ENCODE measurements around the gene OR2J2. TPM values are rescaled to one million over a fixed set of nuclear protein-coding genes. Genes with fewer than 3 reads are reported as not detected.
"Not testable (repeated sequence)": the region's sequence is repeated elsewhere in the genome, so short reads cannot be mapped to it uniquely, and the experiment has no call there.

Gene OR2J2
- polyA plus RNA-seq (ENCODE audit: insufficient read length in 10 of 10), result under 1 TPM in 1 of 10 donors, not detected in 9; 0.18 TPM
- long read RNA-seq, donor 1, result 0 reads
- long read RNA-seq, donor 2, result 0 reads
- long read RNA-seq, donor 3, result 0 reads
- long read RNA-seq, donor 4, result 0 reads
- long read RNA-seq, donor 5, result 0 reads
- long read RNA-seq, donor 6, result 0 reads
- long read RNA-seq, donor 7, result 0 reads
- long read RNA-seq, donor 8, result 0 reads
- long read RNA-seq, donor 9, result 0 reads

DNA sequence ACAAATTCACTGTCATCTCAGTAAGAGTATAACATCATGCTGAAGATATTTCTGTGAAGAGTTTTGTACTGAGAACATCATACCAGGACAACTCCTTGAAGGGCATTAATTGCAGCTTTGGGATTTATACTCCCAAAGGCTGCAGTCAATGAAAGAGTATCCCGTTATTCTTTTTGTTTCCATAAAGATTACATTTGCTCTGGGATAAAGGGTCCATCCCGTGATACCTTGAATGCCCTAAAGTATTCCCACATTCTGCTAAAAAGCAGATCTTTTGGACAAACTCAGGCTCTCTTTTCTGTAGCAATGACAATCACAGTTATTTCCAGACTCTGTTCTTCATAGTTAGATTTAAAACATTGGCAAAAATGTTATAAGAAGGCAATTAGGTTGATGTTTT lies at the start of gene OR2J2:
Gene OR2J2, plus strand, starts transcription at position 301 of the 400 bp plus-strand sequence. CDS start 2,729 bp downstream, outside the sequence.
- not testable (repeated sequence) for DNase-seq

DNA sequence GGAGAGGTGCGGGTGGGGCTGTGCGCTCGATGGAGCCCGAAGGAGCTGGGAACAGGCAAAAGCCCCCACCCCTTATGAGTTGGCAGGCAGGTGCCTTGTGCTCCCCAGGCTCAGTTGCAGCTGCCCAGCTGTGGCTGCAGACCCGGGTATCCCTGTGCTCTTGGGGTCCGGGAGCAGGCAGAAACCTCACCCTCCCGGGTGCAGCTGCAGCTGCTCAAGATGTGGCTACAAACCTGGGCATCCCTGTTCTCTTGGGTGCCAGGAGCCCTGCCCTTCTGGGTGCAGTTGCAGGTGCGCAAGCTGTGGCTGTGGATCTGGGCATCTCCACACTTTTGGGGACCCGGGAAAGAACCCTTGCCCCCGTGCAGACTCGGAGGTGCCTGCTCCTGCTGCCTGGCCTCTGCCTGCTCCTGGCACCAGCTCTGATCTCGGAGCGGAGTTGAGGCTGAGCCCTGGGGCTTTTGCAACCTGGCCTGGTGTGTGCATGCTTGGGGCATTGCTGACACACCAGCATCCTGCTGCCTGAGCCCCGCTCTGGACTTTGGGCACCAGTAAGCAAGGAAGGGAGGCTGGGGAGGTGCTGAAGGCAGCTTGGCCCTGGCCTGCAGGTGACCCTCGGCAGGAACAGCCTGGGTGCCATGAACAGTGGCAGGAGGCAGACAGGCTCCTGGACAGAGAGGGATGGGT lies 41.2 kb upstream of the OR2J2 start:
- DNase-seq, result no peak

DNA sequence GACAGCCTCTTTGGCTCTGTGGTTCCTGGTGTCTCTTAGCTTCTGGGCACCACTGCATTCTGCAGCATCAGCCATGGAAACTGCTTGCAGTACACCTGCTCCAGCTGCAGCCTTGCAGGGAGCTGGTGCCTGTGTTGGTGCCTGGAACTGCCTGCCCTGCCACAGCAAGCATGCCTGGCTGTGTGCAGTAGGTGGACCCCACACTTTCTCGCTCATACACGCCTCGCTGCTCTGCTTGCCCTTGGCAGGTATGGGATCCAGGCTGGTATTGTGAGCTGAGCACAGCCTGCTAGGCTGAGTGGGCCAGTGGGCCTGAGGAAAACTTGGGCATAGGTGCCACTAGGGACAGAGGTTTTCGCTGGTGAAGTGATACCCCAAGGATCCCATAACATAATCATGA lies 40.1 kb upstream of the OR2J2 start:
- no peak for DNase-seq

DNA sequence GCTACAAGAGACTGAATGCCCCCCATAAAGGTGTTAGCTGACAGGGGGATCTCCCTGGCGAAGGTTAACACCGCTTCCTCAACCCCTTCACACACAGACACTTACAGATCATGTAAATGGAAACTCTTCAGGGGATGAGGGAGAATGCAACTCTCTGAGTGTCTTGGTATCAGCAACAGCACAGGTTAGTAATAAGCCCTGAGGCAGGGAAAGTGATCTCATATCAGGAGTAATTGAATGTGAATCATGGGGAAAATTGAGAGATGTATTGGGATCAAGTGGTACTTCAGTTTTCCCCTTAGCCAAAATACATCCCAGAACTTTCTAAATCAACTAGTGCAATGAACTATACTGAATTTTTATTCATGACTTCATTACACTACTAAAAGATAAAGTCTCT lies 39.0 kb upstream of the OR2J2 start:
- no peak for DNase-seq

DNA sequence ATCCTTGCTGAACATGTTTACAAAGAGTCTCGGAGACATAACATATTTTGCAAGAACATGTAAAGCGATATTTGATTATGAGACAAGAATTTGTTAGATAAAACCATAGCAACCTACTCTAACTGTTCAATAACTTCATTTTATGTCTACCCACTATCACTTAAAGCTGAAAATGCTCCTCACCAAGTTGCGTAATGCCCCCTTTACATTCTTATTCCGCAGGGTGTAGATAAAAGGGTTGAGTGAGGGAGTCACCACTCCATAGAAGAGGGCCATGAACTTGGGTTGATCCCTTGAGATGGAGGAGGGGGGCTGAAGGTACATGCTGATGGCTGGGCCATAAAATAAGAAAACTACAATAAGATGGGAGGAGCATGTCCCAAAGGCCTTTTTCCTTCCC lies 33.0 kb upstream of the OR2J2 start:
- DNase-seq, result no peak

DNA sequence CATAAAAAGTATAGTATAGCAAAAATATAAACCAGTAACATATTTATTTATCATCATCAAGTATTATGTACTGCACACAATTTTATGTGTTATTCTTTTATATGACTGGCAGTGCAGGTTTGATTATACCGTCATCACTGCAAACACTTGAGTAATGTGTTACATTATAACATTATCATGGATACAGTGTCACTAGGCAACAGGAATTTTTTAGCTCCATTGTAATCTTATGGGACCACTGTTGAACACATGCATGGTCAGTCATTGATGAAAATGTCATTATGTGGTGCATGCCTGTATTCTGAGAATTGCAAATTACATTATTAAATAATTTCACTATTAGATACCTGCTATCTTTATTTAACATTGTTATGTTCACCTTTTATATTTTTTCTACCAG lies 29.1 kb upstream of the OR2J2 start:
- no peak for DNase-seq

DNA sequence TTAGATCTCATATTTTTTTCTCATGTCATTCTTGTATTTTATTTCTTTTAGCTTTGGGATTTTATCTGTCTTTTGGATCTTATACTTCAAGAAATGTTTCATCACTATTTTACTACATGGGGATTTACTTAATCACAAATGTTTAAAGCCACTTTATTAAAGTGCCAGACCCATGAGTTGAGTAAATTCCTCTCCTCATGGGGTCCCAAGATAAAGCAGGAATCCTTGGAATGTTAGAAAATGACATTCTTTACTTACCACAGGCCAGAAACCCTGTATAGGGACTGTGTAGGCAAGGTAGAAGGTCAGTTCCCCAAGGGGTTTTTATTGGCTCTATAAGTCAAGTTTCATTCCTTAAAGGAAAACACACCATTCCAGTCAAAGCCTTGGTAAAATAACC lies 28.4 kb upstream of the OR2J2 start:
- no peak for DNase-seq

DNA sequence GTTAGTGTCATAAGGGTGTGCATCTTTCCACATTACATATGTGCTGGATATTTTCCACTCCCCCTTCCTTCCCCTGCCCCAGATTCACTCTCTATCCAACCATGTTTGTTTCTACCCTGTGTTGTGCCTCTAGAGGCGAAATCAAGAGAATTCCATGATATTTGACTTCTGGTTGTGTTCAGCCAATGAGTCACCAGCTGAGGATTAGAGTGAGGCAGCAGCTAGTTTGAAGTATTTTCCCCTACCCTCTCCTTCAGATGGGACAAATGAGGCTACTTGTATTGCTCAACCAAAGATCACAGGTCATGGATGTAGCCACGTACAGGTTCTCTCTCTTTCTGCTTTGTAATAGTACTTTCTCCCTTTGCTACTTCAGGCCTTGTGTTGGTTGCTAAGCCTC lies 24.5 kb upstream of the OR2J2 start:
- no peak for DNase-seq

DNA sequence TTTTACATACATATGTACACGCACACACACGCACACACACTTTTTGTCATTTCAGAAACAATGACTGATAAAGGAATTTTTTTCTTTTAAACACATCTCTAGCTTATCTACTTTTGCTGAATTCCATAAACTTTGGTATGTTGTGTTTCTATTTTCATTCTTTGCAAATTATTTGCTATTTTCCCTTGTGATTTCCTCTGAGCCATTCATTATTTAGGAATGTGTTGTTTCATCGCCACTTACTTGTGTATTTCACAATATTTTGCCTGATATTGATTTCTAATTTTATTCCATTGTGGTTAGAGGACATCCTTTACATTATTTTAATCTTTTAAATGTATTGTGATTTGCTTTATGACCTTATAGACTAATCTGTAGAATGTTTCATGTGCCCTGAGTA lies 23.6 kb upstream of the OR2J2 start:
- DNase-seq, result no peak

DNA sequence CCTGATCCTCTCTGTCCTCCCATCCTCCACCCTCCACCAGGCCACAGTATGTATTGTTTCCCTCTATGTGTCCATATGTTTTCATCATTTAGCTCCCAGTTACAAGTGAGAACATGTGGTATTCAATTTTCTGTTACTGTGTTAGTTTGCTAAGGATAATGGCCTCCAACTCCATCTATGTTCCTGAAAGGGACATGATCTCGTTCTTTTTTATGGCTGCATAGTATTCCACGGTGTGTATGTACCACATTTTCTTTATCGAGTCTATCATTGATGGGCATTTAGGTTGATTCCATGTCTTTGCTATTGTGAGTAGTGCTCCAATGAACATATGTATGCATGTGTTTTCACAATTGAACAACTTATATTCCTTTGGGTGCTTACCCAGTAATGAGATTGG lies 21.3 kb upstream of the OR2J2 start:
- DNase-seq, result not testable (repeated sequence)

DNA sequence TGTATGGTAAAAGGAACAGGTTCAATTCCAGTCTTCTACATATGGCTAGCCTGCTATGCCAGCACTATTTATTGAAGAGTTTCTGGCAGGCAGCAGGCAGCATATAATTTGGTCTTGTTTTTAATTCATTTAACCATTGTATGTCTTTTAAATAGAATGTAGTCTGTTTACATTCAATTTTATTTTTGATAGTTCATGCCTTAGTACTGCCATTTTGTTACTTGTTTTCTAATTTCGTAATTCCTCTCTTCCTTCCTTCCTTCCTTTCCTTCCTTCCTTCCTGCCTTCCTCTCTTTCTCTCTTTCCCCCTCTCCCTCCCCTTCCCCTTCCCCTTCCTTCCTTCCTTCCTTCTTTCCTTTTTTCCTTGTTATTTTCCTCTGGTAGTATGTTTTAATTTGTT lies 17.6 kb upstream of the OR2J2 start:
- no peak for DNase-seq

DNA sequence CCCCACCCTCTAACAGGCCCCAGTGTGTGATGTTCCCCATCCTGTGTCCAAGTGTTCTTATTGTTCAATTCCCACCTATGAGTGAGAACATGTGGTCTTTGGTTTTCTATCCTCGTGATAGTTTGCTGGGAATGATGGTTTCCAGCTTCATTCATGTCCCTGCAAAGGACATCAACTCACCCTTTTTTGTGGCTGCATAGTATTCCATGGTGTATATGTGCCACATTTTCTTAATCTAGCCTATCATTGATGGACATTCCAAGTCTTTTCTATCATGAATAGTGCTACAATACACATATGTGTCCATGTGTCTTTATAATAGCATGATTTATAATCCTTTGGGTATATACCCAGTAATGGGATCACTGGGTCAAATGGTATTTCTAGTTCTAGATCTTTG lies 15.5 kb upstream of the OR2J2 start:
- DNase-seq, result not testable (repeated sequence)

DNA sequence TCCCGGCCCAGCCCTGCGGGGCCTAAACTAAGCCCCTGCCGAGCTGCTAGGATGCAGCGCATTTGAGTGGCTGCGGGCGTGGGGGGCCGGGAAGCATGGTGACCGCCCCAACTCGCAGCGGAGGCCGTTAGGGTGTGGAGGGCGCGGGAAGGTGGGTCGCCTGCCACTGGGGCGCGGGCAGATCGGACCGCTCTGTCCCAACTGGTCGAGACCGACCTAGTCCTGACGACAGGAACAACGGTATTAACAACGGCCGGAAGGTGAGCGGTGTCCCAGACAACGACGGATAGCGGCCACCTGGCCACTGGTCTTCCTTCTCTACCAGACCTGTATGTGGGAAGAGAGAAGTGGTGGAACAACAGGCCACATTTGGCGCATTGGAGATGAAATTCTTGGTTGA lies 10.8 kb upstream of the OR2J2 start:
- DNase-seq, result not testable (repeated sequence)

DNA sequence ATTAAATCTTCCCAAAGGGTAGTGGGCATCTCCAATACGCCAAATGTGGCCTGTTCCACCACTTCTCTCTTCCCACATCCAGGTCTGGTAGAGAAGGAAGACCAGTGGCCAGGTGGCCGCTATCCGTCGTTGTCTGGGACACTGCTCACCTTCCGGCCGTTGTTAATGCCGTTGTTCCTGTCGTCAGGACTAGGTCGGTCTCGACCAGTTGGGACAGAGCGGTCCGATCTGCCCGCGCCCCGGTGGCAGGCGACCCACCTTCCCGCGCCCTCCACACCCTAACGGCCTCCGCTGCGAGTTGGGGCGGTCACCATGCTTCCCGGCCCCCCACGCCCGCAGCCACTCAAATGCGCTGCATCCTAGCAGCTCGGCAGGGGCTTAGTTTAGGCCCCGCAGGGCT lies 5.1 kb upstream of the OR2J2 start:
- DNase-seq, result not testable (repeated sequence)

DNA sequence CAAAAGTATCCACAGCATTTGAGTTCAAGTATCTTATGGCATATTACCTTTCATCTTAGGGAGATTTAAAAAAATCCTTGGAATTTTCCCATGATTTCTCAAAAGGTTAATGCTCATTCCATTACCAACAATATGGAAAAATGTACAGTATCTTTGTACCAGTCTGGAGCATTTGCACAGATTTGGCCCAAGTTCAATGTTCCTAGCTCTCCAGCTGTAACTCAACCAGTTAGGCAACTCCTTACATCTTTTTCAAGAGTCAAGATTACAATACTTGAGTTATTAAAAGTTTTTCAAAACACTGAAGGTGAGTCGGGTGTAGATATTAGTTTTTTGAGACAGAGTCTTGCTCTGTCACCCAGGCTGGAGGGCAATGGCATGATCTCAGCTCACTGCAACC lies 1.0 kb downstream of the OR2J2 start:
- no peak for DNase-seq

DNA sequence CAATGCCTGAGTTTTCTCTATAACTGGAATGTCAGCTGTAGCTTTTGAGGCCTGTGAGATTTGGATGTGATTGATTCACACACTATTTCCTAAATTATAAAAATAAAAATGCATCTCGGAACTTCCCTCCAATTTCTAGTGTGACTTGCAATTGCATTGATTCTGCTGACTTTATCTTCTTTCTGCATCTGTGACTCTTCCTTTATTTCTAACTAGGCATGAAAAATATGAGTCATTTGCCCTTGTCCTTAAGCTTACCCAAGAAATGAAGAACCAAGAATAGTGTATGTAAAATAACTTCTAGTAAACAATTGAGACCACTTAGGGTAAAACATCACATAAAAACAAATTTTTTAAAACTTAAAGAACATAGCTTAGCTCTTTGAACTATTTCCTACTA lies 12.9 kb downstream of the OR2J2 start:
- DNase-seq, result no peak

DNA sequence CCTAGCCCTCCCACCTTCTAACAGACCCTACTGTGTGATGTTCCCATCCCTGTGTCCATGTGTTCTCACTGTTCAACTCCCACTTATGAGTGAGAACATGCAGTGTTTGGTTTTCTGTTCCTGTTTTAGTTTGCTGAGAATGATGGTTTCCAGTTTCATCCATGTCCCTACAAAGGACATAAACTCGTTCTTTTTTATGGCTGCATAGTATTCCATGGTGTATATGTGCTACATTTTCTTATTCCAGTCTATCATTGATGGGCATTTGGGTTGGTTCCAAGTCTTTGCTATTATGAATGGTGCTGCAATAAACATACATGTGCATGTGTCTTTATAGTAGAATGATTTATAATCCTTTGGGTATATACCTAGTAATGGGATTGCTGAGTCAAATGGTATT lies 18.0 kb downstream of the OR2J2 start:
- not testable (repeated sequence) for DNase-seq

DNA sequence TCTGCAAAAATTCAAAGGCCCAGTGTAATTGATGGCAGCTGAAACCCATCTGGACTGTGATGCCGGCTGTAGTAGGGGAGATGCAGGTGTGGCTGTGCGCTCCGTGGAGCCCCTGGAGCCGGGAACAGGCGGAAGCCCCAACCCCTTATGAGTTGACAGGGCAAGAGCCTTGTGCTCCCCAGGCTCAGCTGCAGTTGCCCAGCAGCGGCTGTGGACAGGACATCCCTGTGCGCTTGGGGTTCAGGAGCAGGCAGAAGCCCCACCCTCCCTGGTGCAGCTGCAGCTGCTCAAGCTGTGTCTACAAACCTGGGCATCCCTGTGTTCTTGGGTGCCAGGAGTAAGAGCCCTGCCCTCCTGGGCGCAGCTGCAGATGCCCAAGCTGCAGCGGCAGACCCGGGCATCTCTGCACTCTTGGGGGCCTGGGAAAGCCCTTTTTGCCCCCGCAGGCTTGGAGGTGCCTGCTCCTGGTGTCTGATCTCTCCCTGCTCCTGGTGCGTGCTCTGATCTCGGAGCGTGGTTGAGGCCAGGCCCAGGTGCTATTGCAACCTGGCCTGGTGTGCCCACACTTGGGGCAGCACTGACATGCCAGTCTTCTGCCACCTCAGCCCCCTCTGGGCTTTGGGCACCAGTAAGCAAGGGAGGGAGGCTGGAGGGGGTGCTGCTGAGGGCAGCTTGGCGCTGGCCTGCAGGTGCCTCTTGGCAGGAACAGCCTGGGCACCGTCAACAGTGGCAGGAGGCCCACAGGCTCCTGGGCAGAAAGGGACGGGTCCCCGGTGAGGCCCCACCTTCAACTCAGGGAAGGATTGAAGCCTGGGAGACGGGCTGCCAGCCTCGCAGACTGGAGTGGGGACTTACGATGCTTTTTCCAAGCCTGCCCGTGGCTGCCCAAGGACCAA lies 30.3 kb downstream of the OR2J2 start:
- no peak for DNase-seq

DNA sequence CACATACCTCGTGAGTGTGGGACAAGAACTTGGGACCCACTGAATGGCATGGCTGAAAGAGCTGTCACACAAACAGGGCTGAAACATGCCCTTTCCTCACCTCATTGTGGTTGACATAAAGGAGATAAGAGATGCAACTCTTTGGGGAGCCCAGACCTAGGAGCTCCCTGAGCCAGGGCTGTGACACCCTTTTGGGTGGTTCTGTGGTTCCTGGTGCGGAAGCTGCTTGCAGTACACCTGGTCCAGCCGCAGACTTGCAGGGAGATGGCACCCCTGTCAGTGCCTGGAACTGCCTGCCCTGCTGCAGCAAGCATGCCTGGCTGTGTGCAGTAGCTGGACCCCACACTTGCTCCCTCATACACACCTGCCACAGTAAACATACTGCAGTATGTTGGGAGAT lies 31.3 kb downstream of the OR2J2 start:
- no peak for DNase-seq

DNA sequence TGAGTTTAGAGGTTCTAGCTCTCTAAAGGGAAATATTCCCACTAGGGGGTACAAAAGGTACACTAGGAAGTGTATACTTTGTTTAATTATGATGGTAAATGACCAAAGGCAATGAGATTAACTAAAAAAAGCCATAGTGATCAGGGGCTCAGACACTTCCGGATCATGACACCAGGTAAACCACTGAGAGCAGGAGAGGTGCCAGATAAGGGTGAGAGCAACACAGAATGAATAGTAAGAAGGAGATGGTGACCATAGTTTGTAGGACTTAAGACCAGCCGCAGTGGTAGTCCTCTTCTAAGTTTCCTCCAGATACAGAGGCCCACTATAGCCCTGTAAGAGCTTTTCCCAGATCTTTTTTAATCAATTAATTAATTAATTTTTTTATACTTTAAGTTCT lies 40.8 kb downstream of the OR2J2 start:
- no peak for DNase-seq

DNA sequence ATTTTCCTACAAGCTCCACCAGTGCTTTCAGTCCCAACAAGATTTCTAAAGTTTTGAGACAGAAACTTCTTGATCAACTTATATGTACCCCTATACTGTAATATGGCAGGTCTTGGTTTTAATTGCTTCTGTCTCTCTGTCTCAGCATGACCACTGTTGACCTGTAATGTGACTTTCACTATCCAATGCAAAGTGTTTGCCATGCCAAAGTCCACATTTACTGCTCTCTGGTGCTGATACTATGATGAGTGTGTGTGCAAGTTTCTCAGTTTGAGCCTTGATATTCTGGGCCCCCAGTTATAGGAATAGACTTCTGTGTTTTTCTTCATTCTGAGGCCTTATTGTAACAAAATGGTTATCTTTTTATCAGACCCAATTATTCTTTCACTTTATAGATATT lies 45.8 kb downstream of the OR2J2 start:
- no peak for DNase-seq

DNA sequence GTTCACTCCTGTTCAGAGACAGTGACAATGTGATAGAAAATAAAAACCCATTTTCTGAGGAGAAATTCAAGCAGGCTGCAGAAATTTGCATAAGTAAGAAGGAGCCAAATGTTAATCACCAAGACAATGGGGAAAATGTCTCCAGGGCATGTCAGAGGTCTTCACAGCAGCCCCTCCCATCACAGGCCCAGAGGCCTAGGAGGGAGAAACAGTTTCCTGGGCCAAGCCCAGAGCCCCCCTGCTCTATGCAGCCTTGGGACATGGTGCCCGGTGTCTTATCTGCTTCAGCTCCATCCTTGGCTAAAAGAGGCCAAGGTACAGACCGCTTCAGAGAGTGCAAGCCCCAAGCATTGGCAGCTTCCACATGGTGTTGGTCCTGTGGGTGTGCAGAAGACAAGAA lies 46.5 kb downstream of the OR2J2 start:
- DNase-seq, result not testable (repeated sequence)

DNA sequence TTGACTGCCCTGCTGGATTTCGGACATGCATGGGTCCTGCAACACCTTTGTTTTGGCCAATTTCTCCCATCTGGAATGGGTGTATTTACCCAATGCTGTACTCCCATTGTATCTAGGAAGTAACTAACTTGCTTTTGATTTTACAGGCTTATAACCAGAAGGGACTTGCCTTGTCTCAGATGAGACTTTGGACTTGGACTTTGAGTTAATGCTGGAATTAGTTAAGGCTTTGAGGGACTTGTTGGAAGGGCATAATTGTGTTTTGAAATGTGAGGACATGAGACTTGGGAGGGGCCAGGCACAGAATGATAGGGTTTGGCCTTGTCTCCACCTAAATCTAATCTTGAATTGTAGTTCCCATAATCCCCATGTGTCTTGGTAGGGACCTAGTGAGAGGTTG lies 47.3 kb downstream of the OR2J2 start:
- not testable (repeated sequence) for DNase-seq
